Ishikawa (cell line): ENCODE results near the gene STRA6.

ENCODE experiments used
- CEBPB ChIP-seq: IDR thresholded peaks from 2 replicates; pipeline ENCODE4 v1.6.1; 2012
- CREB1 ChIP-seq: IDR thresholded peaks from 2 replicates; pipeline ENCODE4 v1.6.1; 2012; ENCODE audit warnings: low read depth
- EGR1 ChIP-seq: IDR thresholded peaks from 2 replicates; pipeline ENCODE4 v1.6.1; 2012
- EP300 ChIP-seq: IDR thresholded peaks from 2 replicates; pipeline ENCODE4 v1.6.1; 2012; ENCODE audit warnings: borderline replicate concordance
- FOXM1 ChIP-seq: IDR thresholded peaks from 2 replicates; pipeline ENCODE4 v1.6.1; 2012; ENCODE audit warnings: low read depth, borderline replicate concordance
- MAX ChIP-seq: IDR thresholded peaks from 2 replicates; pipeline ENCODE4 v1.6.1; 2012
- NFIC ChIP-seq: IDR thresholded peaks from 2 replicates; pipeline ENCODE4 v1.6.1; 2012
- RAD21 ChIP-seq: IDR thresholded peaks from 2 replicates; pipeline ENCODE4 v1.6.1; 2012; ENCODE audit warnings: low read depth
- REST ChIP-seq: IDR thresholded peaks from 2 replicates; pipeline ENCODE4 v1.6.1; 2012; ENCODE audit warnings: low read depth, mild to moderate bottlenecking
- TAF1 ChIP-seq: IDR thresholded peaks from 2 replicates; pipeline ENCODE4 v1.6.1; 2012; ENCODE audit warnings: low read depth, mild to moderate bottlenecking
- TCF12 ChIP-seq: IDR thresholded peaks from 2 replicates; pipeline ENCODE4 v1.6.1; 2012; ENCODE audit warnings: low read depth
- TEAD4 ChIP-seq: IDR thresholded peaks from 2 replicates; pipeline ENCODE4 v1.6.1; 2012
- USF1 ChIP-seq: IDR thresholded peaks from 2 replicates; pipeline ENCODE4 v1.6.1; 2012
- YY1 ChIP-seq: IDR thresholded peaks from 2 replicates; pipeline ENCODE4 v1.6.1; 2012; ENCODE audit warnings: low read depth
- ZBTB7A ChIP-seq: IDR thresholded peaks from 2 replicates; pipeline ENCODE4 v1.6.1; 2012; ENCODE audit warnings: low read depth

STRA6 gene

GRCh38 chr15:74207652-74208440 is 5.3 kb upstream of the STRA6 start:
- TF ChIP-seq ZBTB7A (no peak), TCF12 (no peak), EP300 (no peak), REST (no peak), CEBPB (no peak), NFIC (no peak), TEAD4 (no peak), RAD21 (no peak), YY1 (no peak), CREB1 (no peak), TAF1 (no peak), EGR1 (no peak), FOXM1 (no peak), MAX (no peak), USF1 (no peak)

GRCh38 chr15:74206801-74207281 is 4.3 kb upstream of the STRA6 start:
- TF ChIP-seq YY1 (no peak), CREB1 (no peak), EGR1 (no peak), ZBTB7A (no peak), RAD21 (no peak; the same call in 1 of the 2 replicates), TEAD4 (peak; percentile 82), REST (no peak), CEBPB (0 out of 2 replicates have a peak, but pooled peaks have one; percentile 8), USF1 (peak; percentile 57), NFIC (peak; percentile 92), EP300 (peak; percentile 64), FOXM1 (no peak), MAX (peak; percentile 60; the same call in 1 of the 2 replicates), TCF12 (peak; percentile 76), TAF1 (no peak)

GRCh38 chr15:74205582-74205947 is 3.0 kb upstream of the STRA6 start:
- TF ChIP-seq EGR1 (no peak), ZBTB7A (no peak), USF1 (no peak), CREB1 (no peak), MAX (no peak)

GRCh38 chr15:74203914-74204431 is 1.4 kb upstream of the STRA6 start:
- TF ChIP-seq CEBPB (no peak), MAX (no peak), TAF1 (no peak), ZBTB7A (no peak), TEAD4 (no peak)
